Stomach smooth muscle (tissue), 2 donors: ENCODE measurements around the gene KIF1A.

Source experiments
- H3K27ac ChIP-seq: one replicate; pipeline ENCODE4 v1.7.0; 2013; ENCODE audit warnings: mild to moderate bottlenecking, low read length, inconsistent platforms
- H3K27me3 ChIP-seq, 2 donors: one replicate each; pipeline ENCODE4 v1.7.0; 2013; ENCODE audit warnings: low read length in 2 of 2; ENCODE audit not compliant: insufficient read depth in 2 of 2, control insufficient read depth in 1 of 2
- H3K36me3 ChIP-seq, 2 donors: one replicate each; pipeline ENCODE4 v1.7.0; 2013; ENCODE audit warnings: low read length in 2 of 2; ENCODE audit not compliant: control insufficient read depth in 2 of 2, insufficient read depth in 2 of 2
- H3K4me1 ChIP-seq: one replicate; pipeline ENCODE4 v1.7.0; 2013; ENCODE audit warnings: low read length; ENCODE audit not compliant: control insufficient read depth, insufficient read depth
- H3K4me3 ChIP-seq, 2 donors: one replicate each; pipeline ENCODE4 v1.7.0; 2013; ENCODE audit warnings: low read length in 2 of 2
- H3K9ac ChIP-seq, 2 donors: one replicate each; pipeline ENCODE4 v1.7.0; 2013; ENCODE audit warnings: low read length in 2 of 2, mild to moderate bottlenecking in 1 of 2
- H3K9me3 ChIP-seq, 2 donors: one replicate each; pipeline ENCODE4 v1.7.0; 2013; ENCODE audit warnings: low read length in 2 of 2; ENCODE audit not compliant: control insufficient read depth in 2 of 2
- donor health status: healthy.
- donor health status: Pancreatic carcinoma.

The KIF1A gene

GRCh38 chr2:240810199-240810598, 9.8 kb downstream of the KIF1A start:
- Histone ChIP-seq H3K9me3 (peaks cover 3 to 17% of the 10 kb centered on the region in 2 donors), H3K36me3 (no peaks in the 10 kb centered on the region), H3K4me3 (no peak overlapping the region), H3K27me3 (peaks cover 0 to 3% of the 10 kb centered on the region in 2 donors), H3K9ac (no peak overlapping the region), H3K27ac (no peak overlapping the region), H3K4me1 (no peaks in the 10 kb centered on the region)

DNA sequence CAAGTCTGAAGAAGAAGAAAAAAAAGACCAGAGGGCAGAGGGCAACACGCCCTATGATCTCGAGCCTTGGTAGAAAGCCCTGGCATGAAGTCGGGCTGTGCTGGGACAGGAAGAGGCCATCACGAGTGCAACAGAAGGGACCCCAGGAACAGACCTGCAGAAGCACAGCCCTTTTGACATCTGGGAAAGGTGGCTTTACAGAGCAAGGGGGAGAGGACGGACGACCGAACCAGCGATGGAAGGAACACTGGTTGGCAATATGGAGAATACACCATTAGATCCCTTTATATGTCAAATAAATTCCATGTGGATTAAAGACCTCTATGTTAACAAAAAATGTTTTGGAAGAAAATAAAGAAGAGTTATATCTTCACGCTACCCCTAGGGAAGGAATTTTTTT, 10.7 kb downstream of the KIF1A start:
- no peak overlapping the region for H3K9ac ChIP-seq
- H3K4me1 ChIP-seq, result no peaks in the 10 kb centered on the region
- H3K9me3 ChIP-seq, result peaks cover 1 to 16% of the 10 kb centered on the region in 2 donors
- no peaks in the 10 kb centered on the region for H3K36me3 ChIP-seq
- H3K27ac ChIP-seq, result no peak overlapping the region
- no peak overlapping the region for H3K4me3 ChIP-seq
- peaks cover 0 to 2% of the 10 kb centered on the region in 2 donors for H3K27me3 ChIP-seq

GRCh38 chr2:240806459-240806858, 13.6 kb downstream of the KIF1A start:
- Histone ChIP-seq H3K4me3 (no peak overlapping the region), H3K27me3 (peaks cover 4% of the 10 kb centered on the region in 2 donors), H3K27ac (no peak overlapping the region), H3K9me3 (peaks cover 0 to 7% of the 10 kb centered on the region in 2 donors), H3K36me3 (no peaks in the 10 kb centered on the region), H3K9ac (no peak overlapping the region), H3K4me1 (no peaks in the 10 kb centered on the region)

- Histone ChIP-seq H3K27me3 (peaks cover 4 to 5% of the 10 kb centered on the region in 2 donors), H3K27ac (no peak overlapping the region), H3K9me3 (peaks cover 3 to 7% of the 10 kb centered on the region in 2 donors), H3K4me3 (no peak overlapping the region), H3K36me3 (no peaks in the 10 kb centered on the region), H3K4me1 (no peaks in the 10 kb centered on the region), H3K9ac (no peak overlapping the region)
These were observed 14.0 kb downstream of the KIF1A start for GRCh38 chr2:240806006-240806405.

DNA sequence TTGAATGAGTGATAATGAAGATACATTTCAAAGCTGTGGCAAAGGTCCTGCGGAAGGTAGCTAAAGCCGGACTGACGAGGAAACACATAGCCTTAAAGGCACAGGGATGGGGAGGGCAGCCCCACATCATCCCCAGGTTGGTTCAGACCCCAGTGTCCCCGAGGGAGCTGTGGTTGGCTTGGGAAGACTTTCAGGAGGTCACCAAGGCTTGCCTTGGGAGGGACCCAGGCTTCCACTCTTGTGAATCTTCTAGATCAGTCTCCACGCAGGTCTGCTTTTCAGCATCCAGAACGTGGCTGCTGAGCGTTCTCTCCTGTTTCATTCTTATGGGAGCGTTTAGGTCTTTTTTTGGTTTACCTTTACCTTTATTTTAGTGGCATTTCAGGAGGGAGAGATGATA, 16.8 kb downstream of the KIF1A start:
- H3K27me3 ChIP-seq, result peaks cover 7 to 10% of the 10 kb centered on the region in 2 donors
- no peak overlapping the region for H3K27ac ChIP-seq

GRCh38 chr2:240799033-240799820, 20.8 kb downstream of the KIF1A start:
- no peak overlapping the region for H3K4me3 ChIP-seq
- H3K9ac ChIP-seq, result no peak overlapping the region
- no peaks in the 10 kb centered on the region for H3K4me1 ChIP-seq
- peaks cover 7 to 13% of the 10 kb centered on the region in 2 donors for H3K27me3 ChIP-seq
- no peak overlapping the region for H3K27ac ChIP-seq
- H3K36me3 ChIP-seq, result no peaks in the 10 kb centered on the region
- peaks cover 0 to 4% of the 10 kb centered on the region in 2 donors for H3K9me3 ChIP-seq

More for the DNA sequence above, 16.8 kb downstream of the KIF1A start:
- H3K36me3 ChIP-seq, result no peaks in the 10 kb centered on the region
- no peak overlapping the region for H3K4me3 ChIP-seq
- peaks cover 4 to 7% of the 10 kb centered on the region in 2 donors for H3K9me3 ChIP-seq
- no peaks in the 10 kb centered on the region for H3K4me1 ChIP-seq
- no peak overlapping the region for H3K9ac ChIP-seq

- Histone ChIP-seq H3K9ac (no peak overlapping the region), H3K36me3 (no peaks in the 10 kb centered on the region), H3K27ac (no peak overlapping the region), H3K4me1 (no peaks in the 10 kb centered on the region), H3K4me3 (no peak overlapping the region), H3K27me3 (peaks cover 7 to 13% of the 10 kb centered on the region in 2 donors), H3K9me3 (peaks cover 0 to 4% of the 10 kb centered on the region in 2 donors)
These were observed 21.6 kb downstream of the KIF1A start for GRCh38 chr2:240798327-240798905.

- Histone ChIP-seq H3K4me1 (no peaks in the 10 kb centered on the region), H3K36me3 (no peaks in the 10 kb centered on the region), H3K27me3 (peaks cover 7 to 13% of the 10 kb centered on the region in 2 donors), H3K9me3 (peaks cover 0 to 4% of the 10 kb centered on the region in 2 donors), H3K9ac (no peak overlapping the region), H3K4me3 (no peak overlapping the region), H3K27ac (no peak overlapping the region)
These were observed 22.1 kb downstream of the KIF1A start for GRCh38 chr2:240797914-240798313.

DNA sequence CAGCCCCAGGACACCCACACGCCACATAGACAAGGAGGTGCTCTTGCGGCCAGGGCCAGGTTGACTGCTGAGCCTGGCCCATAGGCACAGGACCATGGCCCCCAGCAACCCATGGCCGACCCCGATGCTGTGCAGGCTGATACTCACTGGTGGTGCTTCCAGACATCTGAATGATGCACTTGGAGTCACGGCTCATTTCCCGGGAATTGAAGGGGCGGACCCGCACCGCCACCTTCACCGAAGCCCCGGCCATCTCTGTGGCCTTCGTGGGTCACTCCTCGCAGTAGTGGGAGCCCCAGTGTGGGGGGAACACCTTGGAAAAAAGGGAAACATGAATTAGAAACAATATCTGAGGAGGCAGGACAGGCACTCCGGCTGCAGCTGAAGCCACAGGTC, 22.5 kb downstream of the KIF1A start:
- Histone ChIP-seq H3K36me3 (no peaks in the 10 kb centered on the region), H3K9me3 (peaks cover 0 to 4% of the 10 kb centered on the region in 2 donors), H3K4me3 (no peak overlapping the region), H3K27me3 (peaks cover 7 to 13% of the 10 kb centered on the region in 2 donors), H3K9ac (no peak overlapping the region), H3K27ac (no peak overlapping the region), H3K4me1 (no peaks in the 10 kb centered on the region)

GRCh38 chr2:240796543-240797499, 23.2 kb downstream of the KIF1A start:
- H3K9me3 ChIP-seq, result peaks cover 0 to 4% of the 10 kb centered on the region in 2 donors
- no peaks in the 10 kb centered on the region for H3K4me1 ChIP-seq
- H3K9ac ChIP-seq, result no peak overlapping the region
- H3K36me3 ChIP-seq, result no peaks in the 10 kb centered on the region
- H3K27ac ChIP-seq, result no peak overlapping the region
- H3K4me3 ChIP-seq, result no peak overlapping the region
- peaks cover 7 to 13% of the 10 kb centered on the region in 2 donors for H3K27me3 ChIP-seq
